Non-pigmented ciliary epithelial cell (primary cell): Measurements from ENCODE around the gene RAB13.

Experiments used
- DNase-seq: peaks from one replicate; pipeline ENCODE4 v3.0.0-alpha.2; 2010; ENCODE audit warnings: low read depth

The RAB13 gene

GRCh38 chr1:153932156-153933131, 53.7 kb downstream of the RAB13 start:
- no peak for DNase-seq
